Activated CD8-positive, alpha-beta memory T cell treated with anti-CD3 and anti-CD28 coated beads for 48 hours (primary cell): ENCODE results near the gene GPR108.
"Not testable (repeated sequence)": the region's sequence is repeated elsewhere in the genome, so short reads cannot be mapped to it uniquely, and the experiment has no call there.

Source experiments
- DNase-seq, 3 experiments: peaks; one replicate each; pipeline ENCODE4 v3.0.0-alpha.2; 2020; ENCODE audit warnings: low read depth in 2 of 3, low spot score in 2 of 3

Gene GPR108

DNA sequence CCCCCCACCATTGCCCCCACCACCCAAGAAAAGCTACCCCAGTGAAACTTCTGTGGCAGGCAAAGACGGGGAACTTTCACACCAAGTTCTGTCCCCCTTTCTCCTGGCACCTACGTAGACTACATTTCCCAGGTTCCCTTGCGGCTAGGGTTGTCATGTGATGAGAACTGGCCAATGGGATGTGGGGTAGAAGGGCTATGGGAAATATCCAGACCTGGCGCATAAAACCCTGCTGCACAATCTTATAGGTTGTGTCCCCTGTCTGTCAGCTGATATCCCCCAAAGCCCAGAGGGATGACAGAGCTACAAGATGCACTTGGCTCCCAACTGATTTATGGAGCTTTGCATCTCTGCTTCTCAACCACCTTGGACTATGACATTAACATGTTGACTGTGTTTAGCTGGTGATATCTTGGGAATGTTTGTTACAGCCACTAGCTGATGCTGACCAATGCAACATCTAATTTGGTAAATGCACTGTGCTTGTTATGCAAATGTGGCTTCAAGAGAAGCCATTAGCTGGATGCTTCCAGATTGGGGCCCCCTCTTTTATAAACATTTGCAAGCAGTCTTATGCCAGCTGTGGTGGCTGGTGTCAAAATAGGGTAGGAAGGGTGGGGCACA is 23.8 kb upstream of the GPR108 start:
- no peak for DNase-seq

DNA sequence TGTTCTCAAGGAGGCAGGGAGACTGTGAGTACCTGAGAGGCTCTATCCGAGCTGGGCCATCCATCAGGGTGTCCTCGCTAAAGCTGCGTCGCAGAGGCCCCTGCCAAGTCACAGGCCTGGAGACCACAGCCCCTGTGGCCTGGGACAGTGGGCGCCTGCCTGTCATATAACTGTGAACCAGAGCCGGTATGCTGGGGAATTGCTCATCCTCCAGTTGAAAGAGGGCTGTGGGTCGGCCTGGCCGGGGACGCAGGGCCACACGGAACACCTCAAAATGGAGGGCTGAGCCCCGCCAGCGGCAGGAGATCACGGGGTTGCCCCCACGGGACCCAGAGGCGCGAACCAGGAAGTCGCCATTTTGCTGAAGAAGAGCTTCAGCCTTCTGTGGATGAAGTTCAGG is 23.2 kb upstream of the GPR108 start:
- no peak for DNase-seq

DNA sequence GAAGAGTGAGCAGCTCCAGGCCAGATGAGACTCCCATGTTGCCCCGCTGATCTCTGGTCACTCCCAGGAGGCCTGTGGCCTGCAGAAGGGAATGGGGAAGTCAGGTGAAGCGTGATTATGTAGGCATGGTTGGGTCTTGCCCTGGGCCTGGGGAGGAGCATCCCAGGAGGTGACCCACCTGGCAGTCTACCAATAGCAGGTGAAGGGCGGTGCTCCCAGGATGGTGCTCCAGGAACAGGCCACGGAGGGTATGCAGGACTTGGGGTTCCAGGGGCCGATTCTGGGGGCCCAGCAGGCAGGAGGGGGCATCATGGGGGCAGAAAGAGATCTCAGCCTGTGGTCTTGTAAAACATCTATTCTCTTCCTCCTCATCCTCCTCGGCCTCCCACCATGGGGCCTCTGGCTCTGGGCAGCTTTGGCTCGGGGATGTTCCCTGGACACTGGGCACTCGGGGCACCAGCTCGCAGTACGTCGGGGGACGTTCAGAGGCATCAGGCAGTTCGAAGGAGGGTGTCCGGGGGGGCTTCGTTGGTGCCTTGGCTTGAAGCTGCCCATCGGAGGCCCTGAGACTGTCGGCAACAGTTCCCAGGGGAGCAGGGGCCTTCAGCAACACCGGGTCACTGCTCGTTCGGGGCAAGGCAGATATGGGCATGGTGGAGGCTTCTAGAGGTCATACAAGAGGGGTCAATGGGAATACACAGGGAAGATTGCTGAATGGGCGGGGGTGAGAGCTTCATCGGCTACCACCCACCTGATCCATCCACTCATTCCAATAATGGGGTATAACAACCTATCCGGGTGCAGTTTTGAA is 17.5 kb upstream of the GPR108 start:
- no peak for DNase-seq

DNA sequence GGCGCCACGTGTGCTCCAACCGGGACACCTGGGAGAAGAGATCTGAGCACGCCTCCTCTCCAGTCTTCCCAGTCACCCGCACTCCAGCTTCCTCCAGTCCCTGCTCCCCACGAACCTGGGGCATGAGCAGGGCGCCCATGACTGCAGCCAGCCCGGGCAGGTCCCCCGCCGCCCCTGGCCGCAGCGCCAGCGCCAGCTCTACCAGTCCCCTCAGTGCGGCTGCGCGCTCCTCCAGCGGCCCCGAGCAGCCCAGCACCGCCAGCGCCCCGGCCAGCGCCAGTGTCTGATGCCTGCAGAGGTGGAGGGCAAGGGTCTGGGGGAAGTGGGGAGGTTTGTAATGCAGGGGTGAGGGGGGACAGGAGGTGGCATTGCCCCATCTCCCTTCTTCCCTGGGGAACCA is 16.8 kb upstream of the GPR108 start:
- no peak for DNase-seq

DNA sequence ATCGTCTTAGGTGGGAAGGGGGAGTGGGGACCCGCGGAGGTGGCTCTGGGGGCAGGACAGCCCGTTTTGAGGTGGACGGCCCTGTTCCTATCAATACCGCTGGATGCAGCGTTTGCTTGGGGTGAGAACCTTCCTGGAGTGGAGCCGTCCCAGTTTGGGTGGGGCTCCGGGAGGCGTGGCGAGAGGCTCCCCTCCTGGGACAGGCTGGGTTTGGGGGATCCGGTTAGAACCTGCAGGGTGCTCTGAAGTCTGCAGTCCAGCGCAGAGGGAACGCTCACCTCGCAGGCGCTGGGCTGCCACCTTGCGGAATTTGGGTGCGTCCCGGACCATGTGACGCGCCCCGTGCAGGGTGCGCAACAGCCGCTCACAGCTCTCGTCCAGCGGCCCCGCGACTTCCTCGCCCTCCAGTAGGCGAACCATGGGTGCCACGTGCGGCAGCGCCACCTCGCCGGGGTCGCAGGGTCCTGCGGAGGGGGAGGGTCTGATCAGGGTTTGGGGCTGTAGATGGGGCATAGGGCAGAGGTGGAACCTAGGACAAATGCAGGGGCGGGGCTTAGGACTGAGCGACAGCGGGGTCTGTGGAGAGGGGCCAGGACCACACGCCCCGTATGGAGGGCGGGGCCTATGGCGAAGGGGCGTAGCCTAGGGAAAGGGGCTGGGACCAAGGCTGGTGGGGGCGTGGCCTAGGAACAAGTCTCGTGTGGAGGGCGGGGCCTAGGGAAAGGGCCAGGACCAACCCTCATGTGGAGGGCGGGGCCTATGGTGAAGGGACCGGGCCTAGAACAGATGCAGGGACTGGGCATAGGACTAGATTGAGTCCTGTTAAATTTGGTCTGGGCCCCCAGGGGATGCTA is 16.0 kb upstream of the GPR108 start:
- peak; percentile 59 to 71 (median 62) for DNase-seq

DNA sequence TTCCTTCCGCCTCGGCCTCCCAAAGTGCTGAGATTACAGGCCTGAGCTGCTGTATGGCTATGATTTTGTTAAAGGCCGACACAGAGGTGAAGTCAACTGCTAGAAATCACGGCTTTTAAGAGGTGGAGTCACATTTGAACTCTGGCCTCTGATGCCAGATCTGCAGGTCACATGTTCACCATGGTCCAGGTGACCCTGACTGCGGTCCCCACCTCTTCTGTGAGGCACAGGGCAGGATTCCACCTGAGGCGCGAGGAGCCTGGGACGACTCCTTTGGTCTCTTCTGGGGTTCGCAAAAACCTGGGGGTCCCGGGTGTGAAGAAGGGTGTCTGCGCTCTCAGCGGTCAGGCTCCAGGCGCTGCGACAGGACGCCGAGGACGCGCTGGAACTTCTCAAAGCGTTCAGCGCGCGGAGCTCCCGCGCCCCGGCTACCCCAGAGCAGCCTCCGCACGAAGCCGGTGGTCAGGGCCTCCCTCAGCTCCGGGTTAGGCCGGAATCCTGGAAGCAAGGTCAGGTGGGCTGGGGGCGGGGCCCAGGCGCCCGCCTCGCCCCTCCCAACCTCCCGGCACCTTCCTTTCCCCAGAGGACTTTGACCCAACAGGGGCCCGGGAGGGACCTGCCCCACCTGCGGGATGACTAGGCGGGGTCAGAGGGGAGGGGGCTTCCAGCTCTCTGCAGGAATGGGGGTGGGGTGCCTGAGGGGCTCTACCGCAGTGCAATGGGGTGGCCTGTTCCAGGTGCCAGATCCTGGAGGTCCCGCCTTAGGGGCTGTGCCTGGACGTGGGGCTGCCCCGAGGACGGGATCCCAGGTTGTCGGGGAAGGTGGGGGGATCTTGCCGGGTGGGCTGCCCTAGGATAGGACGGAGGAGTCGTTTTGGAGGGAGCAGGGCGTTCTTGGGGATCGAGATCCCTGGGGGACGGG is 15.1 kb upstream of the GPR108 start:
- no peak for DNase-seq

DNA sequence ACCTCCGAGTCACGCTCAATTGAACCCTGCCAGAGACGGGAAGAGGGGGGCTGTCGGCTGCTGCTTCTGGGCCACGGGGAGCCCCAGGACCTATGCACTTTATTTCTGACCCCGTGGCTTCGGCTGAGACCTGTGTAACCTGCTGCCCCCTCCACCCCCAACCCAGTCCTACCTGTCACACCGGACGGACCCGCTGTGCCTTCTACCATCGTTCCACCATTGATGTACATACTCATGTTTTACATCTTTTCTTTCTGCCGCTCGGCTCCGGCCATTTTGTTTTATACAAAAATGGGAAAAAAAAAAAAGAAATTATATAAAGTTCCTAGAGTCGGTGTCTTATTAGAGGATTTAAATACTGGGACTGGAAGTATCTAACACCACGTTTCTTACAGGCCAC is 13.8 kb upstream of the GPR108 start:
- no peak for DNase-seq

DNA sequence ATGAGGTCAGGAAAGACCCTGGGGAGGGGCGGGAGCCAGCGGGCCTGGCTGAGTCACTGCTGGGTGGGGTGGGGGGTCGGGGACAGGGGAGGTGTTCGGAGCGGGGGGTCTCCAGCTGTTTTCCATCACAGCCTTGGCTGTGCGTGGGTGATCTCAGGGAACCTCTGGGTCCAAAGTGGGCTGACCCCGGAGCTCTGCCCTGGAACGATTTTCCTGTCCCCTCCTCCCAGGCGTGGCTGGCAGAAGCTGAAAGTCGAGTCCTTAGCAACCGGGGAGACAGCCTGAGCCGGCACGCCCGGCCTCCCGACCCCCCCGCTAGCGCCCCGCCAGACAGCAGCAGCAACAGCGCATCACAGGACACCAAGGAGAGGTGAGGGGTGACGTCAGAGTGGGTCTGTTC is 12.7 kb upstream of the GPR108 start:
- no peak for DNase-seq

DNA sequence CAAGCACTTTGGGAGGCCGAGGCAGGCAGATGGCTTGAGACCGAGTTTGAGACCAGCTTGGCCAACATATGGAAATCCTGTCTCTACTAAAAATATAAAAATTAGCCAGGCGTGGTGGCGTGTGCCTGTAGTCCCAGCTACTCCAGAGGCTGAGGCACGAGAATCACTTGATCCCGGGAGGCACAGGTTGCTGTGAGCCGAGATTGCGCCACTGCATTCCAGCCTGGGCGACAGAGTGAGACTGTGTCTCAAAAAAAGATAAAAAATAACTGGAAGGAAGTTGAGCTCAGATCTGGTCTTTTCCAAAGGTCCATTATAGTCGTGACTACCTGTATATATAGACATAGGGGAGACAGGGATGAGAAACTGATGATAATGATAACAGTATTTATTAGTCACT is 11.2 kb upstream of the GPR108 start:
- not testable (repeated sequence) for DNase-seq

DNA sequence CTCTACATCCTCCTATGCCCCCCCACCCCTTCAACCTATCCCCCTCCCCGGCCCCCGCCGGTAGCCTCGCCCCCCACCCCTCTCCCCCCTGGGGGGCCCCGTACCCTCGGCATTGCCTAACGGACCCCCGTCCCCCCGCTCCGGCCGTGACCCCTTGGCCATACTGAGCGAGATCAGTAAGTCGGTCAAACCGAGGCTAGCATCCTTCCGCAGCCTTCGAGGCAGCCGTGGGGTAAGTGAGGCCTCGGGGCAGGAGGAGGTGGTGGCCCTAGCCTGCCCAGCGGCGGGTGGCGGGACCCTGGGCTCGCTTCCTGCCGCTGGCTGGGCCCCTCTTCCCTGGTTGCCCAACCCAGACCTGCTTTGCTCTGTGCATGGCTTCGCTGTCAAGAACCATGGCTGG is 8.6 kb upstream of the GPR108 start:
- no peak for DNase-seq

DNA sequence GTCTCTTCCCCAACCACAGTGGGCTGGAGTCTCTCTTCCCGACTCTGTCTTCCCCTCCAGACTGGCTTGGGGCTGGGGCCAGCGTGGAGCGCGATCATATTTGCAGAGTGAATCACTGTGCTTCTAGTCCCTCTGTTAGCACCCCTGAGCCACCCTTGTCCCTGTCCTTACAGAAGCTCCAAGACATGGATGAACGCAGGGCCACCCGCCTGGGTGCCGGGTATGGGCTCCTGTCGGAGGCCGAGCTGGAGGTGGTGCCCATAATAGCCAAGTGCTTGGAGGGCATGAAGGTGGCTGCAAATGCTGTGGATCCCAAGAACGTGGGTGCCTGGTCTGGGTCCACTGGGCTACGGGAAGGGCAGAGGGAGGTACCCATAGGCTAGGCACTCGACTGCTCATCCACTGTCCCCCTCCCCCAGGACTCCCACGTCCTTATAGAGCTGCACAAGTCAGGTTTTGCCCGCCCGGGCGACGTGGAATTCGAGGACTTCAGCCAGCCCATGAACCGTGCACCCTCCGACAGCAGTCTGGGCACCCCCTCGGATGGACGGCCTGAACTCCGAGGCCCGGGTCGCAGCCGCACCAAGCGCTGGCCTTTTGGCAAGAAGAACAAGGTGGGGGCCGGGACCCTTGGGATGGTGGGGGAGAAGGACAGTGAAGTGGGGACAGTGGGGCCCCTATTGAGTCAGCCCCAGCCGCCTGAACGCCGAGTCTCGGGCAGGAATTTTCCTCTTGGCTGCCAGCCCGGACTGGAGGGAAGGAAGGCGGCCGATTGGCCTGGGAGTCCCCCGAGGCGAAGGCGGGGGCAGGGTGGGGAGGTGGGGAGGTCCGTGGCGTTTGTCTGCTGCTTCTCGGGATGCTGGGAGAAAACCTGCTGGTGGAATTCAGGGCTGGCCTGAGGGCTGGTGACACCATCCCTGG is 7.3 kb upstream of the GPR108 start:
- no peak for DNase-seq

DNA sequence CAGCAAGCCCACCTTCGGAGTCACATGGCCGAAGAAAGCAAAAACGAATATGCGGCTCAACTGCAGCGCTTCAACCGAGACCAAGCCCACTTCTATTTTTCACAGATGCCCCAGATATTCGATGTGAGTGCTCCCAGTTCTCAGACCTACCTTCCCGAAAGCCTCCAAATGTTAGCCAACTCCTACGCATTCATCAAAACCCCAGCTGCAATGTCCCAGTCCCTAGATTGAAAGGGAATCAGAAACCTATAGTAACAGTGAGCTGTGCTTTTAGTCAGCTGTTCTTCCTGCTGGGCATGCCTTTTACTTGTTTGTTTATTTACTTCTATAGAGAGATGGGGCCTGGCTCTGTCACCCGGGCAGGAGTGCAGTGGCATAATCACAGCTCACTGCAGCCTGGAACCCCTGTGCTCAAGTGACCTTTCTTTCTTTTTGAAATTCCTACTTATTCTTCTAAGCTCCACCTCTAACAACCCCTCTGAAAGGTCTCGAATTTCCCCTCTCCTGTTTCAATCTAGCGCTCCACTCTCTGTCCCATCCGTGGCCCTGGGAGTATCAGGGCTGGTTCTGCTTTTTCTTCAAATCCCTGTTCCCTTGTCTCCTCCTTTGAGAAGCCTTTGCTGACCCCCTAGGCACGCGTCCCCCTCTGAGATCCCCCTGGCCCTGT is 6.5 kb upstream of the GPR108 start:
- no peak for DNase-seq

DNA sequence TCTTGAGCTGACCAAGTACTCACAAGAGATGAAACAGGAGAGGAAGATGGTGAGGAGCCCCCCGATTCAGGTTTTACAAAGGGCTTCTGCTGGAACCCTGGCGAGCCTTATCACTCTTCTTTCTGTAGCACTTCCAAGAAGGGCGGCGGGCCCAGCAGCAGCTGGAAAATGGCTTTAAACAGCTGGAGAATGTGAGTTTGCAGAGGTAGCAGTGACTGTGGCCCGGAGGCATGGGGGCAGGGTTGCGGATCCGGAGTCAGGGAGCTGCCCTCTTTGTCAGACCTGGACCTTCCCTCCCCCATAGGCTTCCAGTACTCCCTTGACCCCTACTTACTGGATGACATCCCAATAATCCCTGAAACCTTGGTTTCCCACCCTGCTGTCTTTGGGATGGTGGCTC is 5.7 kb upstream of the GPR108 start:
- DNase-seq = no peak

DNA sequence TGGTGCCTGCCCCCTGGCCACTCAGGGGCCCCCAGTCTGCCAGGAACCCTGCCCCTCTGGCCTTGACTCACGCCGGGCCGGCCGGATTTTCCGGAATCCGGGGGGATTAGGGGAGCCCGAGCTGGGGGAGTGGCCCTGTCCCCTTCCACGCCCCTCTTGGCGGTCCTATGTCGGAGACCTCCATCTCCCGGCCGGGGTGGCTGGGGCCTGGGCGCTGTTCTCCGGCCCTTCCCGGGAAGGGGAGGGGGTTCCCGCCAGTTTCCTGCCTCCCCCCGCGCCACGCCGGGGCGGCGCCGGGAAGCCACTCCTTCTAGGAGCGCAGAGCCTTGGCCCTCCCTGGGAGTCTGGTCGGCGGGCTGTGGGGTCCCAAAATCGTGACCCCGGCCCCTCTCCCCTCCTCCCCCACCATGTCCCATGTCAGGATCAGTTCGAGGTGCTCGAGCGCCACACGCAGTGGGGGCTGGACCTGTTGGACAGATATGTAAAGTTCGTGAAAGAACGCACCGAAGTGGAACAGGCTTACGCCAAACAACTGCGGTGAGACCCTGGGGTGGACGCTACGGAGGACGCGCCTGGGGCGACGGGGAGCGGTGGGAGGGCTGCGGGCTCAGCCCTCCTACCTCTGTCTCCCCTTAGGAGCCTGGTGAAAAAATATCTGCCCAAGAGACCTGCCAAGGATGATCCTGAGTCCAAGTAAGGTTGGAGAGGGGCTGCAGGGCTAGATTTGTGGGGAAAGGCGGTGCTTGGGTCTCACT is 3.4 kb upstream of the GPR108 start:
- DNase-seq = peak in 1 of 3 experiments; percentile 17

DNA sequence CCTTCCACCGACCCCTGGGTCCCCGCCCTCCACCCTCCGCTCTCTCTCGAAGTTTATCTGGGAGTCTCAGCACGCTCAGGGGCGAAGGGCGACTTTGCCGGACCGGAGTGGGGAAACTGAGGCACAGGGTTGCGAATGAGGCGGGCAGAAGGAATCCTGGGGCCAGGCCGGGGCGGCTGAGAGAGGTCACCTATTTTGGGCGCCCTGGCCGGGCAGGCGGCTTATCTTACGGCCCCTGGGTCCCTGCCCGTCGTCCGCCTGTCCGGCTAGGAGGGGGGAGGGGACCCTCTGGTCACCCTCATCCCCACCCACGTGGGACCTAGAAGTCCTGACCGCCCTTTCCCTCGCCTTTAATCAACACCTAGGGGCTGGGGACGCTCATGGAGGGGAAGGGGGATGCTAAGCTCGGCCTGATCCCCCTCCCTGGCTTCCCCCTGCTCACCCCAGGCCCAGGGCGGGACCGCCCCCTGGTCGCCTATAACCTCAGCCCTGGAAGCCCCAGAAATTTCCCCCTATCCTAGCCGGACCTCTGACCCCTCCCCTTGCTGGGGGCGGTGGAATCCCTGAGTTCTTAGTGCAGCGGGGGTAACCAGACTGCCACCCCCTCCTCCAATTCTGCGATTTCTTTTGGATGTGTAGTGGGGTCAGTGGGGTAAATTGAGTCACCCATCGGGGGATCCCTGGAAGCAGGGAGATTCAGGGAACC is 2.7 kb upstream of the GPR108 start:
- DNase-seq = peak in 2 of 3 experiments; percentile 26 to 34

DNA sequence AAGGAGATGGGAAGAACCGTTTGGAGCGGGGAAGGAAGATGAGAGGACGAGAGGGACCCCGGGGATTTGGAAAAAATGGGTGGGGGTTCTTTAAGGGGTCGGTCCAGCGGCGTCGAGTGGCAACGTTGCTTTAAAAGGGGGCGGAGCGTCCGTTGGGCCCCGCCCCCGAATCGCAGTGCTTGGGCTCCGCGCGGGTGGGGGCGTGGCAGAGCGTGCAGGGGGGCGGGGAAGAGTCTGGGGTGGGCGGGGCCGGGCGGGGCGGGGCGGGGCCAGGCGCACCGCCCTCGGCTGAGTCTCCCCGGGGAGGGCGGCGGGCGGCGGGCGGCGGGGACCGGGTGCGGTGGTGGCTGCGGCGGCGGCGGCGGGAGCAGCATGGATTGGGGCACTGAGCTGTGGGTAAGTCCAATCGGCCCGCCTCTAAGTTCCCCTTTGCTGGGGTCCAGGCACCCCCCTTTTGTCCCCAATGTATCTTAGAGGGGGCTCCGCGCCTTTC is 2.1 kb upstream of the GPR108 start, which contains the start of gene TRIP10:
TRIP10 (plus strand) TSS at position 291 of the 493 bp plus-strand sequence; CDS start at position 373, 82 bp downstream.
- DNase-seq = peak; percentile 72 to 74 (median 74)

DNA sequence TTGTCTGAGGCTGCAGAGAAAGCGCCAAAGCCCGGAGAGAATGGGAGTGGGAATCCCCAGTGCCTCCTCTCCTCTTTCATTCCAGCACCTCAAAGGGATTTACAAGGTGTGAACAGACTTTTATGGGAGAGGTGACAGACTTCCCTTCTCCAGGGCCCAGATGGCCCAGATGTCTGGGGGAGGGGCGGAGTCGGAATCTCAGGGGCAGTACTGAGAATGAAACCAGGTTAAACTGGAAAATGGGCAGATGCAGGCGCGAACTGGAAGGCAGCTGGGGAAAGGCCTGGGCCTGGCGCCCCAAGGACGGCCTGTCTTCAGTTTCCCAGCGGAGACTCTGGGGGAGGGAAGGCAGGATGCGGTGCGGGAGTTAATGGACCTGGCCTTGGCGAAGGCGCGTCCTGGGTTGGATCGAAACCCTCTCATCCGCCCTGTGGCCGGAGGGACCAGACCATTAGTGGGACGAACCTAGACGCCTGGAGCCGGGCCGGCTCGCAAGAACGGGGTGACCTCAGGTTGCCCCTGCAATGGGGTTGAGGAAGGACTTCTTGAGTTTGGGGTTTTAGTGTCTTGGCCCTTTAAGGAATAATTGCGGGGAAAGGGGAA is 1.5 kb upstream of the GPR108 start:
- DNase-seq = peak in 1 of 3 experiments; percentile 11
